Tibial nerve (tissue), 4 donors: Measurements from ENCODE around the gene ALOX5AP. TPM values are rescaled to one million over a fixed set of nuclear protein-coding genes. Genes with fewer than 3 reads are reported as not detected.

Source experiments
- DNase-seq, 2 donors: peaks; one replicate each; pipeline ENCODE4 v3.0.0-alpha.2; 2019; ENCODE audit warnings: low spot score in 2 of 2
- H3K27ac ChIP-seq, 4 donors: fragments of 200-600 bp; sonication (generic) in 3 of 4; one replicate each; pipeline ENCODE4 v1.5.1; 2017 to 2019; ENCODE audit warnings: mild to moderate bottlenecking in 1 of 4
- H3K27me3 ChIP-seq, 2 donors: fragments of 200-600 bp; sonication (generic) in 1 of 2; one replicate each; pipeline versions ENCODE4 v1.5.1 to v1.6.0; 2017 to 2019
- H3K36me3 ChIP-seq, 3 donors: fragments of 200-600 bp; sonication (generic); one replicate each; pipeline ENCODE4 v1.5.1; 2018 to 2019
- H3K4me1 ChIP-seq, 4 donors: fragments of 200-600 bp; sonication (generic) in 3 of 4; one replicate each; pipeline ENCODE4 v1.5.1; 2017 to 2019
- H3K4me3 ChIP-seq, 4 donors: fragments of 200-600 bp; sonication (generic) in 3 of 4; one replicate each; pipeline ENCODE4 v1.5.1; 2017 to 2019; ENCODE audit warnings: mild to moderate bottlenecking in 1 of 4, moderate library complexity in 1 of 4
- H3K9me3 ChIP-seq, 4 donors: fragments of 200-600 bp; sonication (generic) in 3 of 4; one replicate each; pipeline ENCODE4 v1.5.1; 2017 to 2019
- CTCF ChIP-seq, 5 experiments: fragments of 200-600 bp in 3 of 5; fragments of 450-650 bp in 2 of 5; sonication (generic) in 3 of 5; IDR thresholded peaks; one replicate each; pipeline ENCODE4 v1.5.1; 2016 to 2019; ENCODE audit warnings: antibody characterized with exemption in 5 of 5, mild to moderate bottlenecking in 3 of 5, moderate library complexity in 2 of 5
- EP300 ChIP-seq, 2 donors: sonication (generic); formaldehyde crosslinking; IDR thresholded peaks; one replicate each; pipeline ENCODE4 v1.6.1; 2017; ENCODE audit warnings: antibody characterized with exemption in 2 of 2, mild to moderate bottlenecking in 1 of 2
- POLR2A ChIP-seq, 2 donors: fragments of 450-650 bp; IDR thresholded peaks; one replicate each; pipeline ENCODE4 v1.6.1; 2017; ENCODE audit warnings: antibody characterized with exemption in 2 of 2, mild to moderate bottlenecking in 2 of 2, moderate library complexity in 2 of 2
- WGBS, 2 donors: methylation state at CpG; one replicate each; pipeline ENCODE4 v1.1.5; 2018; 5-methylcytosine and 5-hydroxymethylcytosine counted together
- total RNA-seq, 4 donors: library from RNA; depleted of rRNA; stranded (reverse); fragments of >200 nt; gene quantifications; one replicate each; pipeline ENCODE4 v1.1.0, GENCODE V29; 2016

The ALOX5AP gene
- total RNA-seq, 4 donors from 2014 or later, result 25.3 to 41.4 (median 33.1) TPM

- 60 to 72% methylated on average over 2 of the region's 2 CpGs for WGBS, 2 donors
- TF ChIP-seq CTCF (IDR thresholded peaks at IDR 0.05) (no peak), EP300 (IDR thresholded peaks at IDR 0.05) (no peak), POLR2A (IDR thresholded peaks at IDR 0.05) (no peak)
- H3K9me3 ChIP-seq, result no peaks in the 10 kb centered on the region
Measured at GRCh38 chr13:30808600-30808999, 73.3 kb downstream of the ALOX5AP start.

GRCh38 chr13:30809787-30810186 lies 74.4 kb downstream of the ALOX5AP start:
- peaks cover 0 to 29% (median 14%) of the 10 kb centered on the region in 4 donors for H3K4me1 ChIP-seq
- DNase-seq, result no peak
- no peak overlapping the region for H3K4me3 ChIP-seq
- no peaks in the 10 kb centered on the region for H3K36me3 ChIP-seq
- no peak overlapping the region for H3K27ac ChIP-seq
- no peaks in the 10 kb centered on the region for H3K27me3 ChIP-seq
- TF ChIP-seq CTCF (IDR thresholded peaks at IDR 0.05) (no peak), POLR2A (IDR thresholded peaks at IDR 0.05) (no peak), EP300 (IDR thresholded peaks at IDR 0.05) (no peak)
- H3K9me3 ChIP-seq, result no peaks in the 10 kb centered on the region
- 97 to 98% methylated on average over 2 of the region's 2 CpGs for WGBS, 2 donors

More at GRCh38 chr13:30808600-30808999, 73.3 kb downstream of the ALOX5AP start:
- H3K27me3 ChIP-seq, result no peaks in the 10 kb centered on the region
- no peak overlapping the region for H3K27ac ChIP-seq
- no peak for DNase-seq
- H3K36me3 ChIP-seq, result no peaks in the 10 kb centered on the region
- H3K4me3 ChIP-seq, result no peak overlapping the region
- peaks cover 0 to 40% (median 19%) of the 10 kb centered on the region in 4 donors for H3K4me1 ChIP-seq

GRCh38 chr13:30810261-30810701 lies 74.9 kb downstream of the ALOX5AP start:
- Histone ChIP-seq H3K27me3 (no peaks in the 10 kb centered on the region), H3K36me3 (no peaks in the 10 kb centered on the region), H3K27ac (no peak overlapping the region), H3K9me3 (no peaks in the 10 kb centered on the region), H3K4me3 (no peak overlapping the region), H3K4me1 (peaks cover 0 to 24% (median 10%) of the 10 kb centered on the region in 4 donors)
- TF ChIP-seq POLR2A (IDR thresholded peaks at IDR 0.05) (no peak), CTCF (IDR thresholded peaks at IDR 0.05) (no peak), EP300 (IDR thresholded peaks at IDR 0.05) (no peak)
- WGBS, 2 donors, result 70 to 71% methylated on average over 7 of the region's 7 CpGs
- DNase-seq, result no peak

- Histone ChIP-seq H3K9me3 (no peaks in the 10 kb centered on the region), H3K4me3 (no peak overlapping the region), H3K36me3 (no peaks in the 10 kb centered on the region), H3K27ac (no peak overlapping the region), H3K4me1 (peaks cover 0 to 18% (median 6%) of the 10 kb centered on the region in 4 donors), H3K27me3 (no peaks in the 10 kb centered on the region)
- no peak for DNase-seq
- TF ChIP-seq EP300 (IDR thresholded peaks at IDR 0.05) (no peak), CTCF (IDR thresholded peaks at IDR 0.05) (no peak)
- 87 to 93% methylated on average over 11 of the region's 11 CpGs for WGBS, 2 donors
Measured at GRCh38 chr13:30810801-30811200, 75.5 kb downstream of the ALOX5AP start.

Other genes with a start within 250 kb of the ALOX5AP start
- gene USPL1, start 117.6 kb upstream of the ALOX5AP start, total RNA-seq, result 10 to 100 TPM; 16.5 to 31.6 (median 22.1) TPM
- gene MEDAG, start 170.7 kb downstream of the ALOX5AP start, total RNA-seq, result 100 to 1,000 TPM in 3 of 4 donors, 10 to 100 TPM in 1; 95.1 to 151 (median 122) TPM
- gene TEX26, start 197.1 kb downstream of the ALOX5AP start, total RNA-seq, result not detected